GM06990 (cell line): ENCODE measurements around the gene TAS2R9.

Experiments
- DNase-seq: peaks from one replicate; pipeline ENCODE4 v3.0.0-alpha.2; 2011; ENCODE audit not compliant: insufficient read length; ENCODE audit errors: extremely low read depth
- H3K27me3 ChIP-seq: replicated peaks from 2 replicates; pipeline ENCODE4 v1.6.0; 2011; ENCODE audit warnings: low read length; ENCODE audit not compliant: control insufficient read depth, insufficient read depth
- H3K36me3 ChIP-seq: 2 replicates; pipeline ENCODE4 v1.5.1; 2011; ENCODE audit warnings: low read length; ENCODE audit not compliant: control insufficient read depth, insufficient read depth
- H3K4me3 ChIP-seq: replicated peaks from 2 replicates; pipeline ENCODE4 v1.5.1; 2011; ENCODE audit warnings: low read depth, mild to moderate bottlenecking, control low read depth, low read length
- TF ChIP-seq, protein P1 (sequence below): IDR thresholded peaks from 2 replicates; pipeline ENCODE4 v1.5.1; 2011; ENCODE audit warnings: low read length, control low read depth, mild to moderate bottlenecking, inconsistent platforms; ENCODE audit not compliant: insufficient read depth, poor library complexity, severe bottlenecking

TAS2R9 gene, protein sequence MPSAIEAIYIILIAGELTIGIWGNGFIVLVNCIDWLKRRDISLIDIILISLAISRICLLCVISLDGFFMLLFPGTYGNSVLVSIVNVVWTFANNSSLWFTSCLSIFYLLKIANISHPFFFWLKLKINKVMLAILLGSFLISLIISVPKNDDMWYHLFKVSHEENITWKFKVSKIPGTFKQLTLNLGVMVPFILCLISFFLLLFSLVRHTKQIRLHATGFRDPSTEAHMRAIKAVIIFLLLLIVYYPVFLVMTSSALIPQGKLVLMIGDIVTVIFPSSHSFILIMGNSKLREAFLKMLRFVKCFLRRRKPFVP

DNA sequence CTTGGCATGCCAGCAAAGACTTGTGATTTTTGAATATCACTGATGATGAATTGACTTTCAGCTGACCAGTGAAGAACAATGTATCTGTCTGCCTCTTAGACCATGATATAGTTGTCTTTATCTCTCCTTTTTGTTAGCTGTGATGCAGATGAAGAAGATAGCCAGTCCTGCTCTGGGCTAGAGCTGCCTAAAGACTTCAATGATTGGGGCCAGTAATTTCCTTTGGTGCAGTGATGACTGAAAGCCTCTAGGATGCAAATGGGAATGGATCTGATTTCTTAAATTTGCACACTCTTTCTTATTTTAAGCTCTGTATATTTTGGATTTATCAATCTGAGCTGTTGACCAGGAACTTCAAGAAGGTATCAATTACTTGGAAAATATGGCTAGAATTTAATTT is at the start of gene TAS2R9:
TAS2R9 (minus strand) TSS at position 101 of the 400 bp plus-strand sequence; CDS start at position 8, 93 bp downstream.
- Histone ChIP-seq H3K4me3 (no peak within 1 kb of the TSS), H3K27me3 (no peaks in the 10 kb centered on the region), H3K36me3 (no peaks in the 10 kb centered on the region)
- TF ChIP-seq, protein P1, sequence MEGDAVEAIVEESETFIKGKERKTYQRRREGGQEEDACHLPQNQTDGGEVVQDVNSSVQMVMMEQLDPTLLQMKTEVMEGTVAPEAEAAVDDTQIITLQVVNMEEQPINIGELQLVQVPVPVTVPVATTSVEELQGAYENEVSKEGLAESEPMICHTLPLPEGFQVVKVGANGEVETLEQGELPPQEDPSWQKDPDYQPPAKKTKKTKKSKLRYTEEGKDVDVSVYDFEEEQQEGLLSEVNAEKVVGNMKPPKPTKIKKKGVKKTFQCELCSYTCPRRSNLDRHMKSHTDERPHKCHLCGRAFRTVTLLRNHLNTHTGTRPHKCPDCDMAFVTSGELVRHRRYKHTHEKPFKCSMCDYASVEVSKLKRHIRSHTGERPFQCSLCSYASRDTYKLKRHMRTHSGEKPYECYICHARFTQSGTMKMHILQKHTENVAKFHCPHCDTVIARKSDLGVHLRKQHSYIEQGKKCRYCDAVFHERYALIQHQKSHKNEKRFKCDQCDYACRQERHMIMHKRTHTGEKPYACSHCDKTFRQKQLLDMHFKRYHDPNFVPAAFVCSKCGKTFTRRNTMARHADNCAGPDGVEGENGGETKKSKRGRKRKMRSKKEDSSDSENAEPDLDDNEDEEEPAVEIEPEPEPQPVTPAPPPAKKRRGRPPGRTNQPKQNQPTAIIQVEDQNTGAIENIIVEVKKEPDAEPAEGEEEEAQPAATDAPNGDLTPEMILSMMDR, result no peak
- DNase-seq, result no peak

DNA sequence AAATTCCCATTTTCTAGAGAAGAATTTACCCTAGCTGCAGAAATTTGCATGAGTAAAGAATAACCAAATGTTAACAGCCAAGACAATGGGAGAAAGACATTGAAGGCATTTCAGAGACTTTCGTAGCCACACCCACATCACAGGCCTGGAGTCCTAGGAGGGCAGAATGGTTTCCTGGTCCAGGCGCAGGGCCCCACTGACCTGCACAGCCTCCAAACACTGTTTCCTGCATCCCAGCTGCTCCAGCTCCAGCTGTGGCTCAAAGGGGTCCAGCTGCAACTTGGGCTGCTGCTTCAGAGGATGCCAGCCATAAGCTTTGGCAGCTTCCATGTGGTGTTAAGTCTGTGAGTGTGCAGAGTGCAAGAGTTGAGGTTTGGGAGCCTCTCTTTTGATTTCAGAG is 45.8 kb upstream of the TAS2R9 start:
- no peaks in the 10 kb centered on the region for H3K36me3 ChIP-seq
- TF ChIP-seq, protein P1, result no peak
- H3K27me3 ChIP-seq, result no peaks in the 10 kb centered on the region
- DNase-seq, result no peak
- H3K4me3 ChIP-seq, result no peak overlapping the region

DNA sequence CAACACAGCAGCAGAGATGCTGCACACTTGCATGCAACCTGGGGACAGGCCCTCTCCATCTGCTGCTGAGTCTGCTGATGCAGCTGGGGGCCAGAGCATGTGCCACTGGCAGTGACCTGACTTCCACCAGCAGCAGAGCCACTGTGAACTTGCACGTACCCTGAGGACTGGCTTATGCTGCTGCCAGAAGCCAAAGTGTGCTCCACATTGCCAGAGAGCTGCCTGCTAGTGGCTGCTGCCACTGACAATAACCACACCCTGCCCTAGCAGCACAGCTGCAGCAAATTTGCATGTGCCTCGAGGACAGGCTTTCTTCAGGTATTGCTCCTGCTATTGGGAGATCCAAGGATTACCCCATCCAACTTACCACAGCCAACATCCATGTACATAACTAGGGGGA is 43.8 kb upstream of the TAS2R9 start:
- DNase-seq, result no peak
- Histone ChIP-seq H3K4me3 (no peak overlapping the region), H3K36me3 (no peaks in the 10 kb centered on the region), H3K27me3 (no peaks in the 10 kb centered on the region)
- TF ChIP-seq, protein P1, result no peak

DNA sequence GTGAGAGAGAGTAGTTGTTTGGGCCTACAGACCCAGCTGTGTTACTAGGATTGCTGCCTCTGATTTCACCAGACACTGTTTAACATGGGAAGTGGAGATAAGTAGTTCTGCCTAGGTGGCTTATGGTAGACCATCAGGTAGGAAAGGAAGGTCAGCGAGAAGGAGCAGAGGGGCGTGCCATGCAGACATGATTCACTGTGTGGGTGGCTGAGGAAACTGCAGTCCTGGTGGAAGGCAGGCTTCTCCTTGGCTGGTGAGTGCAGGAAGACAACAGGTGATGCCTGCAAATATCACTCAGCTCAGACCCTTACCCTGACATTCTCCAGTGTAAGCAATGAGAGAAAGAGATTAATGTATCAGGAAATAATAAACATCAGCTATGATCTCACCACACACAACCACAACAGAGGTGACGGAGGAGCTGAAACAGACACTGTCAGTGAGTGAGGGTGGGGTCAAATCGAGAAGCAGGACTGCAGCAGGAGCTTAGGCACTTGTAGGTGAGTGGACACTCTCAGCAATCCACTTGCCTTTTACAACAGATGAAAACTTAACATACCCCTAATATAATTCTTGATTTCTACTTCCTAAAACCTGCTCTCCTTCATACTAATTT is 41.4 kb upstream of the TAS2R9 start:
- Histone ChIP-seq H3K36me3 (no peaks in the 10 kb centered on the region), H3K4me3 (no peak overlapping the region), H3K27me3 (no peaks in the 10 kb centered on the region)
- no peak for DNase-seq
- TF ChIP-seq, protein P1, result no peak

DNA sequence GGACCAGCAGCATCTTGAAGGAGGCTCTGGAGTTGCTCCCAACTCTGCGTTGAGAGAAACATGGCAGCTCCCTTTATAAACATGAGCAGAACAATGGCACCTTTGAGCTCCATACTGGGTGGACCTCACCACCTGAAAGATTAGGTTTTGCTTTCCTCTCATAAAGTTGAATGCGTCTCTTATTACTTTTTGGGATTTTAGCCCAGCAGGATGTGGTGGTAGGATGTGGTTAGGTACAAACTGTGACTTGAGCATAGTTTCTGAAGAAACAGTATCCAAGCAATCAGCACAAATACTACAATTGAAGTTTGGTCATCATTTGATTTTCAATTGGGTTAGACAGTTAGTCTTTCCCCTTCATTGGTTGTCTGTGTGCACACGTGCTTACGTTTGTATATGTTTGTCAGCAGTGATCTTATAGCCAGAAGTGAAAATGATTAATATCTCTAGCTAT is 39.5 kb upstream of the TAS2R9 start, which contains the start of gene PRR4:
PRR4 (minus strand) TSS at position 51 of the 454 bp plus-strand sequence; CDS start at position 13, 38 bp downstream.
- DNase-seq, result no peak
- Histone ChIP-seq H3K27me3 (no peaks in the 10 kb centered on the region), H3K36me3 (no peaks in the 10 kb centered on the region), H3K4me3 (no peak within 1 kb of the TSS)
- TF ChIP-seq, protein P1, result no peak
